SH-SY5Y (cell line): Measurements from ENCODE around the gene HARBI1.

Experiments used
- GATA2 ChIP-seq: IDR thresholded peaks from 2 replicates; pipeline ENCODE4 v1.6.1; 2011; ENCODE audit warnings: mild to moderate bottlenecking, low read depth, low read length
- GATA3 ChIP-seq: IDR thresholded peaks from 2 replicates; pipeline ENCODE4 v1.6.1; 2011; ENCODE audit warnings: low read depth, mild to moderate bottlenecking, low read length, moderate library complexity

- TF ChIP-seq GATA2 (no peak), GATA3 (no peak)
Measured at GRCh38 chr11:46630237-46630636, 13.2 kb upstream of the HARBI1 start.
